NCI-H2171 (cell line): ENCODE measurements around the gene PRDM2.
A peak's percentile ranks its signal among the peaks of the same experiment; 100 is the strongest.

ENCODE experiments used
- DNase-seq: peaks from one replicate; lab custom pipeline; 2025; lab: John Stamatoyannopoulos, UW

Gene PRDM2

GRCh38 chr1:13732971-13733667 lies 33.1 kb downstream of the PRDM2 start:
- no peak for DNase-seq

- no peak for DNase-seq
Measured at GRCh38 chr1:13733711-13734110, 33.7 kb downstream of the PRDM2 start.

GRCh38 chr1:13735168-13735930 lies 35.4 kb downstream of the PRDM2 start:
- no peak for DNase-seq

- no peak for DNase-seq
Measured at GRCh38 chr1:13737398-13737797, 37.4 kb downstream of the PRDM2 start.

- DNase-seq: no peak
Measured at GRCh38 chr1:13746342-13746741, 46.4 kb downstream of the PRDM2 start.

GRCh38 chr1:13748610-13749505 lies 48.9 kb downstream of the PRDM2 start:
- peak; percentile 94 for DNase-seq

- peak; percentile 12 for DNase-seq
Measured at GRCh38 chr1:13749543-13750341, 49.8 kb downstream of the PRDM2 start.

- DNase-seq: no peak
Measured at GRCh38 chr1:13751458-13751871, 51.5 kb downstream of the PRDM2 start.

- DNase-seq: no peak
Measured at GRCh38 chr1:13751985-13752384, 52.0 kb downstream of the PRDM2 start.

GRCh38 chr1:13752852-13753251 lies 52.9 kb downstream of the PRDM2 start:
- DNase-seq: no peak

- no peak for DNase-seq
Measured at GRCh38 chr1:13753636-13754402, 53.8 kb downstream of the PRDM2 start.

- no peak for DNase-seq
Measured at GRCh38 chr1:13754510-13755103, 54.6 kb downstream of the PRDM2 start.

- DNase-seq: no peak
Measured at GRCh38 chr1:13756557-13757315, 56.7 kb downstream of the PRDM2 start.

- DNase-seq: no peak
Measured at GRCh38 chr1:13757693-13758092, 57.7 kb downstream of the PRDM2 start.

GRCh38 chr1:13759072-13759471 lies 59.1 kb downstream of the PRDM2 start:
- no peak for DNase-seq

- DNase-seq: no peak
Measured at GRCh38 chr1:13760340-13760739, 60.4 kb downstream of the PRDM2 start.

GRCh38 chr1:13760921-13761320 lies 60.9 kb downstream of the PRDM2 start:
- DNase-seq: no peak

- DNase-seq: no peak
Measured at GRCh38 chr1:13761883-13762282, 61.9 kb downstream of the PRDM2 start.

- DNase-seq: no peak
Measured at GRCh38 chr1:13762642-13763041, 62.7 kb downstream of the PRDM2 start.

- DNase-seq: no peak
Measured at GRCh38 chr1:13763222-13763621, 63.2 kb downstream of the PRDM2 start.
